Colonic mucosa (tissue), 4 donors: Measurements from ENCODE around the gene CRADD. TPM values are rescaled to one million over a fixed set of nuclear protein-coding genes. Genes with fewer than 3 reads are reported as not detected.

Source experiments
- DNase-seq: peaks from one replicate; pipeline ENCODE4 v3.0.0-alpha.2; 2020
- H3K27ac ChIP-seq: fragments of 200-600 bp; one replicate; pipeline ENCODE4 v1.8.0; 2021
- H3K27me3 ChIP-seq: fragments of 200-600 bp; one replicate; pipeline ENCODE4 v1.8.0; 2021
- H3K36me3 ChIP-seq: fragments of 200-600 bp; one replicate; pipeline ENCODE4 v1.8.0; 2021
- H3K4me1 ChIP-seq: fragments of 200-600 bp; one replicate; pipeline ENCODE4 v1.8.0; 2021; ENCODE audit warnings: mild to moderate bottlenecking
- H3K4me3 ChIP-seq: fragments of 200-600 bp; one replicate; pipeline ENCODE4 v1.8.0; 2021
- H3K9ac ChIP-seq, 2 donors: one replicate each; pipeline ENCODE4 v1.7.0; 2013; ENCODE audit warnings: control low read depth in 2 of 2, low read depth in 2 of 2, low read length in 2 of 2
- H3K9me3 ChIP-seq: fragments of 200-600 bp; one replicate; pipeline ENCODE4 v1.8.0; 2021
- intact Hi-C: fragments of 100-400 bp; cut with DNase I; formaldehyde crosslinking; loops from one replicate; pipeline ENCODE4 v1.14.1; 2022
- total RNA-seq, 2 donors: library from RNA; stranded (reverse); fragmentation: NEBNext Ultra II Directional in 1 of 2; extraction: Animal tissue kit (Norgen Biotek cat#: 25700) in 1 of 2; gene quantifications; one replicate each; pipeline ENCODE4 v1.2.1, GENCODE V29; 2021
- TF ChIP-seq, protein P1 (sequence below): fragments of 200-600 bp; IDR thresholded peaks from one replicate; pipeline ENCODE4 v1.8.0; 2022; ENCODE audit warnings: antibody characterized with exemption, mild to moderate bottlenecking
- donor health status: healthy.
- donor health status: DM: no; HTN: no; CAD: no.
- donor health status: DM: no; HTN: no; CAD: no.

Gene CRADD
- total RNA-seq, 2 donors from 2014 or later = 18.2 to 23.9 TPM

DNA sequence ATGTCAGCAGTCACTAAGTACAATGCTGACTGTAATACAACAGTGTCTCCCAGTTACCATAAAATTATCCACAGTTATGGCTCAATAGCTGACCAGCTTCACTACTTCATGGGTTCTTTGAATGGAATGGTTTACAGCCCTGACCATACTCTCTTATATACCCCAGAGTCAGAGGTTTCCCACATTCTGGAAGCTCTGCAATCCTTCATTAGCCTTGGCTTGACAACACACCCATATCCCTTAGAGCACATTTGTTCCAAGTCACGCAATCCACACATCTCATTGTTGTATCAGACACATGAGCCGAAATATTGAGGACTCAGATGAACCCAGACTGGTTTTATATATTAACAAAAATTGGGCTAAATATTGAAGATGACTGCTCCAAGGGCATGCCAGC, 261.8 kb downstream of the CRADD start:
- intact Hi-C loops = no loop called here
- no peak for DNase-seq
- TF ChIP-seq, protein P1, sequence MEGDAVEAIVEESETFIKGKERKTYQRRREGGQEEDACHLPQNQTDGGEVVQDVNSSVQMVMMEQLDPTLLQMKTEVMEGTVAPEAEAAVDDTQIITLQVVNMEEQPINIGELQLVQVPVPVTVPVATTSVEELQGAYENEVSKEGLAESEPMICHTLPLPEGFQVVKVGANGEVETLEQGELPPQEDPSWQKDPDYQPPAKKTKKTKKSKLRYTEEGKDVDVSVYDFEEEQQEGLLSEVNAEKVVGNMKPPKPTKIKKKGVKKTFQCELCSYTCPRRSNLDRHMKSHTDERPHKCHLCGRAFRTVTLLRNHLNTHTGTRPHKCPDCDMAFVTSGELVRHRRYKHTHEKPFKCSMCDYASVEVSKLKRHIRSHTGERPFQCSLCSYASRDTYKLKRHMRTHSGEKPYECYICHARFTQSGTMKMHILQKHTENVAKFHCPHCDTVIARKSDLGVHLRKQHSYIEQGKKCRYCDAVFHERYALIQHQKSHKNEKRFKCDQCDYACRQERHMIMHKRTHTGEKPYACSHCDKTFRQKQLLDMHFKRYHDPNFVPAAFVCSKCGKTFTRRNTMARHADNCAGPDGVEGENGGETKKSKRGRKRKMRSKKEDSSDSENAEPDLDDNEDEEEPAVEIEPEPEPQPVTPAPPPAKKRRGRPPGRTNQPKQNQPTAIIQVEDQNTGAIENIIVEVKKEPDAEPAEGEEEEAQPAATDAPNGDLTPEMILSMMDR = no peak
- H3K4me3 ChIP-seq = no peak overlapping the region
- H3K27me3 ChIP-seq = no peaks in the 10 kb centered on the region
- H3K36me3 ChIP-seq = no peaks in the 10 kb centered on the region
- no peak overlapping the region for H3K27ac ChIP-seq
- no peaks in the 10 kb centered on the region for H3K4me1 ChIP-seq
- H3K9me3 ChIP-seq = no peaks in the 10 kb centered on the region
- no peak overlapping the region for H3K9ac ChIP-seq

DNA sequence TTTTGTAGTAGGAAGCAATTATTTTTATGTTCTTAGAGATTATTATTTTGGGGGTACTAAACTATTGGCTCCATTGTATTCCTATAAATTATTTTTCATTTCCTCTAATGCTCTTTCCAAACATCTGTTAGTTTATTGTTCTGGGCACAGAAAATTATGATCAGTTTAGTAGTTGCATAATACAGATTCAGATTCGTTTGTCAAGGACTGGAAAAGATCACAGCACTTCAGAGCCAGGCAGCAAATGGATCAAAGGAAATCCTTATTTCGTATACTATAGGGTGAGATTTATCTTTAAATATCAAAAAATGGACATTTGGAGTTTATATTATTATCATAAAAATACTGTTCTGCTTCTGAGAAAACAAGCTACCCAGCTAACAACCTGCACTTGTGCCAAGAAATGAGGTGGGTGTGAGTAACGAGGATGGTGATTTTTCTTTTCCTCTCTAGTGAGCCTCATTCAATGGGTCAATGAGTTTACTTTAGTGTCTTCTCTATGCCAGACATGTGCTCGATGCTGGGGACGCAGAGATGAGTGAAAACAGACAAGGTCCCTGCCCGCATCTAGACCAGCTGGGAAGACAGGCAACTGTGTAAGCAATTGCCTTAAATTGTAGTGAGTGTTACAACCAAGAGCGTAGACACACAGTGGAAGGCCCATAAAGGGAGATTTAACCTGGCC, 262.6 kb downstream of the CRADD start:
- Histone ChIP-seq H3K27ac (no peak overlapping the region), H3K9me3 (no peaks in the 10 kb centered on the region), H3K4me1 (no peaks in the 10 kb centered on the region), H3K4me3 (no peak overlapping the region), H3K9ac (no peak overlapping the region), H3K36me3 (no peaks in the 10 kb centered on the region), H3K27me3 (no peaks in the 10 kb centered on the region)
- intact Hi-C loops = no loop called here
- TF ChIP-seq, protein P1 = no peak
- DNase-seq = no peak

DNA sequence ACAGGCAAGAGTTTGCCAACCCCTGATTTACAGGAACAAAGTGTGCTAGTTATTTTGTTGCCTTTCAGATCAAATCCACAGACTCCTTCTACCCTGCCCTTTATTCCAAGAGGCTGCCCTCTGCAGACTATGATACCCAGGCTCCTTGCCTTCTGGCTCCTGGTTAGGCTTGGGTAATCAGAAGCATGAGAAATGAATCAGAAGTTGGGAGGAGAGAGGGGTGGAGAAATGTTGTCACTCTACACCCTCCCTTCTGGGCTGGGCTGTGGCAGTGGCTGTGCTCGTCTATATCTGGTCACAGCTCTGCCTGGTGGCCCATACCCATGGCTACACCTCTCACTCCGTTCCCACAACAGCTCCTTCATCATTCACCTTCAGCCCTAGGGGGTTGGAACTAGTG, 266.6 kb downstream of the CRADD start:
- Histone ChIP-seq H3K27me3 (no peaks in the 10 kb centered on the region), H3K4me3 (no peak overlapping the region), H3K9me3 (no peaks in the 10 kb centered on the region), H3K36me3 (no peaks in the 10 kb centered on the region), H3K4me1 (no peaks in the 10 kb centered on the region), H3K9ac (no peak overlapping the region), H3K27ac (no peak overlapping the region)
- intact Hi-C loops = no loop called here
- DNase-seq = no peak
- TF ChIP-seq, protein P1 = no peak

DNA sequence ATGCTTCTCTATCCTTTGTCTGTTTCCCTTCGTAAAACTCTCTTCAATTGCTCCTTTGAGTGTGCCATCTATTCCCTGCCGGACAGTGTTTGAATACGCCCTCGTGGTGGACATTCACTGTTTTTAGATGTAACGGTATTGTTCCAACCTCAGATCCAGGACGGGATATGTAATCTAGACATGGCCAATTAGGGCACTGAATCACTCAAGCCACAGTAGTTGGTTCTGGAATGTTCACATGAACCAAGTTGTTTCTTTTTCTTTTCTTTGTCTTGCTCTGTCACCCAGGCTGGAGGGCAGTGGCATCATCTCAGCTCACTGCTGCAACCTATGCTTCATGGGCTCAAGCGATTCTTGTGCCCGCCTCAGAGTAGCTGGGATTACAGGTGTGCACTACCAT, 267.0 kb downstream of the CRADD start:
- Histone ChIP-seq H3K27ac (no peak overlapping the region), H3K4me1 (no peaks in the 10 kb centered on the region)
- intact Hi-C loops = no loop called here

More for the DNA sequence above, 267.0 kb downstream of the CRADD start:
- Histone ChIP-seq H3K9ac (no peak overlapping the region), H3K27me3 (no peaks in the 10 kb centered on the region), H3K4me3 (no peak overlapping the region), H3K36me3 (no peaks in the 10 kb centered on the region), H3K9me3 (no peaks in the 10 kb centered on the region)
- TF ChIP-seq, protein P1 = no peak
- DNase-seq = no peak

Other genes with a start within 250 kb of the CRADD start
- gene UBE2N, start 235.4 kb upstream of the CRADD start, total RNA-seq = 100 to 1,000 TPM; 106 to 137 TPM
- gene MRPL42, start 209.9 kb upstream of the CRADD start, total RNA-seq = 10 to 100 TPM; 76.4 to 82.8 TPM
- gene SOCS2, start 104.7 kb upstream of the CRADD start, total RNA-seq = 10 to 100 TPM; 14.2 to 23.4 TPM